WI38 (cell line): ENCODE data around the gene HES1.
"Not testable (repeated sequence)": the region's sequence is repeated elsewhere in the genome, so short reads cannot be mapped to it uniquely, and the experiment has no call there.

Experiments used
- H3K4me3 ChIP-seq: 2 replicates; pipeline ENCODE4 v1.5.1; 2011; ENCODE audit warnings: low read depth, mild to moderate bottlenecking, control low read depth, low read length
- CTCF ChIP-seq: IDR thresholded peaks from 2 replicates; pipeline ENCODE4 v1.5.1; 2012; ENCODE audit warnings: low read depth, mild to moderate bottlenecking, control low read depth, low read length

Gene HES1

GRCh38 chr3:194128202-194128918 lies 7.6 kb upstream of the HES1 start:
- H3K4me3 ChIP-seq = no peak overlapping the region
- TF ChIP-seq CTCF = no peak

GRCh38 chr3:194128919-194129295 lies 7.0 kb upstream of the HES1 start:
- H3K4me3 ChIP-seq = not testable (repeated sequence)

- no peak for TF ChIP-seq CTCF
- H3K4me3 ChIP-seq = no peak overlapping the region
Observed at GRCh38 chr3:194129581-194130133, 6.3 kb upstream of the HES1 start.

GRCh38 chr3:194130188-194130587 lies 5.8 kb upstream of the HES1 start:
- H3K4me3 ChIP-seq = no peak overlapping the region
- TF ChIP-seq CTCF = no peak

GRCh38 chr3:194130807-194131589 lies 5.0 kb upstream of the HES1 start:
- no peak for TF ChIP-seq CTCF
- no peak overlapping the region for H3K4me3 ChIP-seq

- no peak for TF ChIP-seq CTCF
- no peak overlapping the region for H3K4me3 ChIP-seq
Observed at GRCh38 chr3:194132465-194133286, 3.3 kb upstream of the HES1 start.

GRCh38 chr3:194133661-194134230 lies 2.2 kb upstream of the HES1 start:
- no peak for TF ChIP-seq CTCF
- H3K4me3 ChIP-seq = no peak overlapping the region
